Measurements from ENCODE around the gene TPSD1. TPM values are rescaled to one million over a fixed set of nuclear protein-coding genes. Genes with fewer than 3 reads are reported as not detected.

TPSD1 gene
- total RNA-seq, 4 donors from 2014 or later: 0.52 to 2.8 TPM; not detected in 2

DNA sequence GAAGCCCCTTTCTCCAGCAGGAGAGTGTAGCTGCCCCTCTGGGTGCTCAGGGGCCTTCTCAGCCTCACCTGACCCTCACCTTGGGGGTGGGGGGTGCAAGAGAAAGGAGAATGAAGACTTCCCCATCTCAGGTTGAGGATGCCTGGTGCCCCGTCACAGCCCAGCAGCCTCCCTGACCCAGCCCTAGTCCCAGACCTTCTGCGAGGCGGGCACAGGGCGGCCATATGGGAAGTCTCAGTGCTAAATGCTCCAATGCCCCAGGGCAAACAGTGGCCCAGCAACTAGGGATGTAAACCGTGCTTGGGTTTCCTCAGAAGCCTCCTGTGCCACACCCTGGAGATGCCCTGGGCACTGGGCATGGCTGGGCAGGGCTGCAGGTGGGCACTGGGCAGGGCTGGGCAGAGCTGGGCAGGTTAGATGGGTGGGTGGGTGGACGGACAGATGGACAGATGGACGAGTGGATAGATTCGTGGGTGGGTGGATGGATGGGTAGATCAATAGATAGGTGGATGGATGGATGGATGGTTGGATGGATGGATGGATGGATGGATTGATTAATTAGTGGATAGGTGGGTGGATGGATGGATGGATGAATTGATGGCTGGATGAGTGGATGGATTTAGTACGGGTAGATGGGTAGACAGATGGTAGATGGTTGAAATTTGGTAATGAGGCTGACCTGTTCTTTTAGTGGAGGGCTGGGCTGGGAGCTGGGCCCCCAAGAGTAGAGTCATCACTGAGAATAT lies 16.8 kb downstream of the TPSD1 start:
- Histone ChIP-seq H3K27ac (no peak overlapping the region), H3K4me1 (peaks cover 0 to 6% of the 10 kb centered on the region in 2 donors), H3K36me3 (no peaks in the 10 kb centered on the region), H3K4me3 (no peak overlapping the region), H3K9me3 (no peaks in the 10 kb centered on the region), H3K27me3 (no peaks in the 10 kb centered on the region)
- no peak for DNase-seq
- intact Hi-C loops (cut with DNase I; ENCODE audit: low total_unique reads): no loop called here
- no peak for TF ChIP-seq POLR2A (IDR thresholded peaks at IDR 0.05)
- TF ChIP-seq CTCF (IDR thresholded peaks at IDR 0.05): no peak

DNA sequence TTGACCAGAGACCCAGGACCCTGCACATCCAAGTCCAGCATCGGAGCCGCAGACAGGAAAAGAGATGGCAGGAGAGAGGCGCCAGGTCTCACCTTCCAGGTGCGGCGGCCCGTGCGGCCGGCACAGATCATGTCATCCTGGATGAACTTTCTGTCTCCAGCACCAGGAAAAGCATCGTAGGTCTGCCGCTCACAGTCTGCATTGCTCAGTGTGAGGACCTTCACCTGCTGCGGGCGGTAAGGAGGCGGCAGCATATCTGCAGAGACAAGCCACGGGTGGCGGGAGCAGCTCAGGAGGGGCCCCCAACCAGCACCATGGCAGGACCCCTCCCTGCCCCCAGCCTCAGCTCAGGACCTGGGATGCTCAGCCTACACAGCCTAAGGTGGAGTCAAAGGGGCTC lies 17.9 kb downstream of the TPSD1 start:
- DNase-seq: no peak
- no peak overlapping the region for H3K4me3 ChIP-seq
- H3K27me3 ChIP-seq: no peaks in the 10 kb centered on the region
- intact Hi-C loops (cut with DNase I; ENCODE audit: low total_unique reads): no loop called here
- peaks cover 0 to 6% of the 10 kb centered on the region in 2 donors for H3K4me1 ChIP-seq
- no peaks in the 10 kb centered on the region for H3K36me3 ChIP-seq
- H3K27ac ChIP-seq: no peak overlapping the region
- H3K9me3 ChIP-seq: no peaks in the 10 kb centered on the region
- TF ChIP-seq CTCF (IDR thresholded peaks at IDR 0.05) (no peak), POLR2A (IDR thresholded peaks at IDR 0.05) (no peak)

- H3K27me3 ChIP-seq: no peaks in the 10 kb centered on the region
- no peak for DNase-seq
- no peak overlapping the region for H3K27ac ChIP-seq
- intact Hi-C loops (cut with DNase I; ENCODE audit: low total_unique reads): no loop called here
- no peaks in the 10 kb centered on the region for H3K36me3 ChIP-seq
- no peaks in the 10 kb centered on the region for H3K9me3 ChIP-seq
- peaks cover 0 to 6% of the 10 kb centered on the region in 2 donors for H3K4me1 ChIP-seq
- TF ChIP-seq CTCF (IDR thresholded peaks at IDR 0.05): no peak
- no peak for TF ChIP-seq POLR2A (IDR thresholded peaks at IDR 0.05)
- no peak overlapping the region for H3K4me3 ChIP-seq
These were observed 18.9 kb downstream of the TPSD1 start for GRCh38 chr16:1274767-1275166.

DNA sequence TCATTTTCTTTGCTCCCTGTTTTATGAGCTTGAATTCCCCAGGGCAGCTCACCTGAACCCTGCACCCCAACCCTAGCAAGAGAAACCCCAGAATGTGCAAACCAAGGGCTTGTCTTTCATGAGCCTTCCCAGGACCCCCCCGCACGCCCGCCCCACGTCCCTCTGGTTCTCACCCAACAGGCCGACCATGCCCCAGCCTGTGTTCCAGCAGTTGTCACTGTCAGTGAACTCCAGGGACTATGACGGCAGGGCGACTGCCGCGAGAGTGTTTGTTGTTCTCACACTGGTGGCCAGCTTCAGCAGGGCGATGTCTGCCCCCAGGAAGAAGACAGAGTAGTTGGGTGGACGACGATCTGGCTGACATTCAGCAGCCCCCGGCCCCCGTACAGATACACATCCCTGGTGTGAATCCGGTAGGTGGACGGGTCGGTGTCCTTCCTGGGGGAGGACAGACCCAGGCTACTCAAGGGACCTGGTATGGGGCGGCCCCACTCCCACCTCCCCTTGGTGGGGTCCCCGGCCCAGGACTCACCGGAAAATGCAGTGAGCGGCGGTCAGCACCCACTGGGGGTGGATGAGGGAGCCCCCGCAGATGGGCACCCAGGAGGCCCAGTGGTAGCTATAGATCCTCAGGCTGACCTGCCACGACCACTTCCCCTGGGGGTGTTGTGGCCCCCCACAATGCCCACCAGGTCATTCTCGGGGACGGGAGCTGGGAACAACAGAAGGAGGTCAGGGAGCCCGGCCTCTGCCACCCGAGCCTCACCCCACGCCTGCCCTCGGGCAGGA lies 20.1 kb downstream of the TPSD1 start:
- intact Hi-C loops (cut with DNase I; ENCODE audit: low total_unique reads): no loop called here
- no peaks in the 10 kb centered on the region for H3K9me3 ChIP-seq
- DNase-seq: no peak

More for the DNA sequence above, 20.1 kb downstream of the TPSD1 start:
- H3K27me3 ChIP-seq: no peaks in the 10 kb centered on the region
- no peak overlapping the region for H3K4me3 ChIP-seq
- H3K4me1 ChIP-seq: peaks cover 0 to 6% of the 10 kb centered on the region in 2 donors
- H3K36me3 ChIP-seq: no peaks in the 10 kb centered on the region
- no peak overlapping the region for H3K27ac ChIP-seq
- TF ChIP-seq CTCF (IDR thresholded peaks at IDR 0.05) (no peak), POLR2A (IDR thresholded peaks at IDR 0.05) (no peak)

Measured in uterus (tissue), 4 donors.